DOHH2 (cell line): ENCODE measurements around the gene IFI16.

Source experiments
- CTCF ChIP-seq: fragments of 200-600 bp; sonication (generic); IDR thresholded peaks from one replicate; pipeline ENCODE4 v1.5.1; 2014; ENCODE audit warnings: antibody characterized with exemption, mild to moderate bottlenecking, low read depth, low read length; ENCODE audit not compliant: poor library complexity, severe bottlenecking
- EZH2phosphoT487 ChIP-seq: fragments of 200-600 bp; sonication (generic); IDR thresholded peaks from 2 replicates; pipeline ENCODE4 v1.6.1; 2017; ENCODE audit warnings: borderline replicate concordance, mild to moderate bottlenecking, antibody characterized with exemption, low read length, moderate library complexity, mixed read lengths

GRCh38 chr1:158961178-158961577 is 48.5 kb upstream of the IFI16 start:
- TF ChIP-seq CTCF (no peak), EZH2phosphoT487 (no peak)
